Endothelial cell of umbilical vein (primary cell): Measurements from ENCODE around the gene LGMN. TPM values are rescaled to one million over a fixed set of nuclear protein-coding genes. Genes with fewer than 3 reads are reported as not detected.

ENCODE experiments used
- BruUV-seq: library from RNA; stranded (reverse); fragments of 400-500 nt; replicated peaks from 2 replicates; lab custom pipeline; 2021; lab: Mats Ljungman, UMichigan
- CTCF ChIA-PET: fragments of 300-600, 350-600 bp; sonication (Branson Sonifier 250); formaldehyde crosslinking; loops from one replicate; lab custom pipeline; 2021; ENCODE audit warnings: antibody characterized with exemption, inconsistent platforms; lab: Charles Lee
- POLR2A ChIA-PET: fragments of 300-600, 350-600 bp; sonication (Branson Sonifier 250); formaldehyde crosslinking; loops from one replicate; lab custom pipeline; 2021; ENCODE audit warnings: antibody characterized with exemption, inconsistent platforms; lab: Charles Lee
- DNase-seq: peaks from one replicate; pipeline ENCODE4 v3.0.0-alpha.2; 2011; ENCODE audit warnings: low read depth, low spot score
- FAIRE-seq: peaks from 2 replicates; lab custom pipeline; 2011; peaks lifted over from hg19 to GRCh38; lab: Jason Lieb, UNC
- H2AFZ ChIP-seq: 2 replicates; pipeline ENCODE4 v1.6.0; 2012; ENCODE audit warnings: low read depth, low read length, control low read depth, inconsistent platforms
- H3K27ac ChIP-seq: 2 replicates; pipeline ENCODE4 v1.5.1; 2011; ENCODE audit warnings: low read depth, mild to moderate bottlenecking, control low read depth, low read length, moderate library complexity; ENCODE audit not compliant: insufficient read depth
- H3K27me3 ChIP-seq, 2 experiments: 2 replicates each; pipeline versions ENCODE4 v1.6.0 to v1.6.1; 2011; ENCODE audit warnings: low read length in 2 of 2, mixed read lengths in 1 of 2; ENCODE audit not compliant: control insufficient read depth in 2 of 2, insufficient read depth in 2 of 2
- H3K36me3 ChIP-seq, 2 experiments: 2 replicates in 1 of 2; 3 replicates in 1 of 2; pipeline ENCODE4 v1.5.1; 2011; ENCODE audit warnings: low read length in 2 of 2, mild to moderate bottlenecking in 1 of 2, moderate library complexity in 1 of 2; ENCODE audit not compliant: control insufficient read depth in 2 of 2, insufficient read depth in 2 of 2; ENCODE audit errors: extremely low read depth in 1 of 2
- H3K4me1 ChIP-seq: 3 replicates; pipeline ENCODE4 v1.5.1; 2011; ENCODE audit warnings: mild to moderate bottlenecking, low read length; ENCODE audit not compliant: control insufficient read depth, insufficient read depth; ENCODE audit errors: extremely low read depth
- H3K4me2 ChIP-seq: 2 replicates; pipeline ENCODE4 v1.6.1; 2011; ENCODE audit warnings: low read length, control low read depth, mixed read lengths; ENCODE audit not compliant: insufficient read depth
- H3K4me3 ChIP-seq, 3 experiments: fragments of 200-600 bp in 1 of 3; sonication (generic), shearing (Covaris generic) in 1 of 3; replicated peaks in 1 of 3; 2 replicates each; pipeline ENCODE4 v1.5.1; 2011 to 2016; ENCODE audit warnings: control low read depth in 3 of 3, low read length in 3 of 3, mild to moderate bottlenecking in 2 of 3, inconsistent platforms in 1 of 3, low read depth in 1 of 3, moderate library complexity in 1 of 3; ENCODE audit not compliant: insufficient read depth in 1 of 3
- H3K79me2 ChIP-seq: 2 replicates; pipeline ENCODE4 v1.6.0; 2012; ENCODE audit warnings: low read length, inconsistent platforms; ENCODE audit not compliant: control insufficient read depth, insufficient read depth
- H3K9ac ChIP-seq: replicated peaks from 2 replicates; pipeline ENCODE3; 2011; ENCODE audit warnings: low read length, control low read depth; ENCODE audit not compliant: insufficient read depth; ENCODE audit errors: extremely low read depth
- H3K9me1 ChIP-seq: replicated peaks from 3 replicates; pipeline ENCODE4 v1.6.0; 2011; ENCODE audit warnings: mild to moderate bottlenecking, low read length; ENCODE audit not compliant: control insufficient read depth, insufficient read depth; ENCODE audit errors: extremely low read depth
- H3K9me3 ChIP-seq: replicated peaks from 2 replicates; pipeline ENCODE4 v1.5.1; 2012; ENCODE audit warnings: low read length, inconsistent platforms; ENCODE audit not compliant: control insufficient read depth, insufficient read depth
- H4K20me1 ChIP-seq: replicated peaks from 2 replicates; pipeline ENCODE3; 2011; ENCODE audit warnings: mild to moderate bottlenecking, low read length; ENCODE audit not compliant: control insufficient read depth, insufficient read depth; ENCODE audit errors: extremely low read depth
- EZH2 ChIP-seq: IDR thresholded peaks from 2 replicates; pipeline ENCODE4 v1.6.1; 2012; ENCODE audit warnings: borderline replicate concordance, low read depth, mild to moderate bottlenecking, moderate library complexity, low read length, inconsistent platforms; ENCODE audit not compliant: severe bottlenecking
- GATA2 ChIP-seq: IDR thresholded peaks from 2 replicates; pipeline ENCODE4 v1.7.0; 2011; ENCODE audit warnings: low read depth, mild to moderate bottlenecking, moderate library complexity, mixed read lengths, low read length; ENCODE audit not compliant: insufficient read length, insufficient read depth
- JUN ChIP-seq: IDR thresholded peaks from 2 replicates; pipeline ENCODE4 v1.6.1; 2011; ENCODE audit warnings: borderline replicate concordance, low read depth; ENCODE audit not compliant: insufficient read length, insufficient read depth
- POLR2A ChIP-seq: IDR thresholded peaks from 2 replicates; pipeline ENCODE4 v1.6.1; 2012; ENCODE audit warnings: low read depth, mild to moderate bottlenecking, control low read depth, low read length
- dilution Hi-C: fragments of 300-500 bp; cut with MboI; formaldehyde crosslinking; loops from one replicate; pipeline ENCODE4 v1.15.0; 2019; ENCODE audit warnings: low sequenced_read_pairs; ENCODE audit not compliant: extremely low pct_ligation_motif_present
- intact Hi-C: fragments of 100-400 bp; cut with micrococcal nuclease; formaldehyde crosslinking; loops from one replicate; pipeline ENCODE4 v1.10.0; 2022
- polyA plus RNA-seq, 4 experiments: library from polyadenylated mRNA; depleted of rRNA in 3 of 4; stranded (reverse) in 3 of 4; unstranded in 1 of 4; fragments of >200 nt; gene quantifications; 2 replicates each; pipeline versions ENCODE4 v1.2.1 to v1.2.3, GENCODE V29; 2011 to 2012; ENCODE audit warnings: missing spikeins in 1 of 4
- total RNA-seq: library from RNA; stranded (reverse); gene quantifications from 2 replicates; pipeline ENCODE4 v1.2.3, GENCODE V29; 2021
- TF ChIP-seq, protein P1 (sequence below): IDR thresholded peaks from 2 replicates; pipeline ENCODE4 v1.6.1; 2011; ENCODE audit not compliant: insufficient read depth, insufficient read length

LGMN gene
- total and polyA plus RNA-seq, 2 donors (not counting 3 experiments of a cell fraction or from before 2014, with no cell fraction given): 56.7 to 99.2 TPM

DNA sequence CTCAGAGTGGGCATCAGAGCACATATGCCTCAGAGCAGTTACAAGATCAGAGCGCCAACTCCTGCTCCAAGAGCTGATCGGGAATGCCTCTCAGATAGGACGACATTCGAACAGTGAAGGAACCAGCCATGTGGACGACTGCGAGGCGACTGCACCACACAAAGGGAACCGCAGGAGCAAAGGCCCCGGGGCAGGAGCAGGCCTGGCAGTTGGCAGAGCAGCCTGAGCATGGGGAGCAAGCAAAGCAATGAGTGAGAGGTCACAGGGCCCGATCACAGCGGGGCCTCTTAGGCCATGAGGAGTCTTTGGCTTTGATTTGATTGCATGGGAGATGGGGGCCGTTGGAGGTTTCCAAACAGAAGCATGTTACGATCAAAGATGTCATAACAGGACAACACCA lies 90.3 kb downstream of the LGMN start:
- H2AFZ ChIP-seq: no peak overlapping the region
- H3K36me3 ChIP-seq: no peaks in the 10 kb centered on the region
- intact Hi-C loops (no loop called here), dilution Hi-C loops (no loop called here)
- POLR2A ChIA-PET: no interaction called here
- BruUV-seq: no TSS peak
- FAIRE-seq (no peak), DNase-seq (no peak)
- CTCF ChIA-PET: no interaction called here
- TF ChIP-seq JUN: no peak
- H3K27ac ChIP-seq: no peak overlapping the region
- H3K9ac ChIP-seq: no peak overlapping the region
- no peak overlapping the region for H3K4me3 ChIP-seq
- no peaks in the 10 kb centered on the region for H3K4me1 ChIP-seq
- no peaks in the 10 kb centered on the region for H3K27me3 ChIP-seq
- no peaks in the 10 kb centered on the region for H3K9me3 ChIP-seq
- H3K79me2 ChIP-seq: no peaks in the 10 kb centered on the region
- no peak overlapping the region for H3K4me2 ChIP-seq
- H4K20me1 ChIP-seq: no peaks in the 10 kb centered on the region
- H3K9me1 ChIP-seq: no peaks in the 10 kb centered on the region

DNA sequence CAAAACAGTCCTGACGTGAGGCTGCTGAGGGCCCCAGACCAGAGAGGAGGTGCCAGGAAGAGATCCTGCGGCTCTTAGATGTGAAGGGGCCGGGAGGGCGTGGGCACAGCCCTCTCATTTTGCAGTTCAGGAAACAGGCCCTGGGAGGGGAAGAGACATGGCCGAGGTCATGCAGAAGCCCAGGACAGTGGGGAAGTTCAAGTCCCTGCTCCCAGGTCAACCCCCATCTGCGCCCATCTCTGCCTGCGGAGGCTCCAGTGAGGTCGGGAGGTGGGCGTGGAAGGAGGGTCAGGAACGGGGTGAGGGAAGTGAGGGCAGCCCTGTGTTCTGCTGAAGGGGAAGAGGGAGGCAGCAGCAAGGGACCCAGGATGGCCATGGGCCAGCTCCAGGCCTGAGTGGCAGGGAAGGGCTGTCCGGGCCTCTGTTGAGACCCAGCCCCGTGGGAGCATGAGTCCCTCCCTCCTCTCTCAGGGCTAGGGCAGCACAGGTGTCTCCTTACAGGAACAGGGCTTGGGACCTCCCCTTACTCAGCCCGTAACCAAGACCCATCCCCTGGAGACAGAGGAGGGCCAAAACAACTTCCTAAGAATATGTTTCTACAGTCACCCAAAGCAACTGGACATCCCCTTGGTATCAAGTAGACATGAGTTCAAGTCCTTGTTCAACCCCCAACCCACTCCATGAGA lies 90.8 kb downstream of the LGMN start:
- Histone ChIP-seq H3K9me3 (no peaks in the 10 kb centered on the region), H3K79me2 (no peaks in the 10 kb centered on the region), H3K27me3 (no peaks in the 10 kb centered on the region), H4K20me1 (no peaks in the 10 kb centered on the region), H3K9me1 (no peaks in the 10 kb centered on the region), H3K36me3 (no peaks in the 10 kb centered on the region), H3K27ac (no peak overlapping the region), H3K9ac (no peak overlapping the region), H3K4me1 (no peaks in the 10 kb centered on the region), H3K4me2 (no peak overlapping the region), H2AFZ (no peak overlapping the region), H3K4me3 (no peak overlapping the region)
- FAIRE-seq (no peak), DNase-seq (no peak)
- POLR2A ChIA-PET: no interaction called here
- CTCF ChIA-PET: interaction anchor here (1.4 kb wide), 1 partner anchor 29 kb away, joined by 4 read pairs; no protein-coding TSS in a partner anchor
- dilution Hi-C loops: no loop called here
- TF ChIP-seq GATA2 (no peak), POLR2A (no peak), EZH2 (no peak), JUN (no peak)
- TF ChIP-seq, protein P1, sequence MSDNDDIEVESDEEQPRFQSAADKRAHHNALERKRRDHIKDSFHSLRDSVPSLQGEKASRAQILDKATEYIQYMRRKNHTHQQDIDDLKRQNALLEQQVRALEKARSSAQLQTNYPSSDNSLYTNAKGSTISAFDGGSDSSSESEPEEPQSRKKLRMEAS: no peak
- intact Hi-C loops: no loop called here
- BruUV-seq: no TSS peak
